Liver (tissue), 9 donors: ENCODE results near the gene HECTD2. TPM values are rescaled to one million over a fixed set of nuclear protein-coding genes. Genes with fewer than 3 reads are reported as not detected.

Experiments used
- DNase-seq: peaks from one replicate; pipeline ENCODE4 v3.0.0-alpha.2; 2017; ENCODE audit warnings: low spot score
- H3K27ac ChIP-seq, 2 donors: one replicate each; pipeline ENCODE4 v1.7.0; 2013; ENCODE audit warnings: inconsistent platforms in 2 of 2, low read length in 2 of 2, control low read depth in 1 of 2, low read depth in 1 of 2, mild to moderate bottlenecking in 1 of 2
- H3K27me3 ChIP-seq, 4 donors: one replicate each; pipeline versions ENCODE4 v1.6.1 to v1.7.0; 2013; ENCODE audit warnings: low read length in 3 of 4, inconsistent platforms in 1 of 4, mild to moderate bottlenecking in 1 of 4, moderate library complexity in 1 of 4; ENCODE audit not compliant: control insufficient read depth in 4 of 4, insufficient read depth in 4 of 4
- H3K36me3 ChIP-seq, 4 donors: one replicate each; pipeline versions ENCODE4 v1.6.1 to v1.7.0; 2013; ENCODE audit warnings: low read length in 3 of 4, mild to moderate bottlenecking in 3 of 4, low read depth in 1 of 4, moderate library complexity in 1 of 4; ENCODE audit not compliant: control insufficient read depth in 4 of 4, insufficient read depth in 3 of 4
- H3K4me1 ChIP-seq, 4 donors: one replicate each; pipeline versions ENCODE4 v1.6.1 to v1.7.0; 2013; ENCODE audit warnings: low read length in 3 of 4, mild to moderate bottlenecking in 3 of 4, moderate library complexity in 1 of 4; ENCODE audit not compliant: control insufficient read depth in 4 of 4, insufficient read depth in 4 of 4
- H3K4me3 ChIP-seq, 3 donors: one replicate each; pipeline versions ENCODE4 v1.6.1 to v1.7.0; 2013; ENCODE audit warnings: low read length in 3 of 3, control low read depth in 1 of 3, low read depth in 1 of 3, mild to moderate bottlenecking in 1 of 3
- H3K9ac ChIP-seq, 2 donors: one replicate each; pipeline ENCODE4 v1.7.0; 2013; ENCODE audit warnings: low read length in 2 of 2, mild to moderate bottlenecking in 2 of 2, moderate library complexity in 2 of 2, control low read depth in 1 of 2, low read depth in 1 of 2
- H3K9me3 ChIP-seq, 4 donors: one replicate each; pipeline versions ENCODE4 v1.6.1 to v1.7.0; 2013; ENCODE audit warnings: low read length in 3 of 4; ENCODE audit not compliant: control insufficient read depth in 4 of 4
- ATF3 ChIP-seq: IDR thresholded peaks from 2 replicates; pipeline ENCODE4 v1.6.1; 2016; ENCODE audit warnings: antibody characterized with exemption
- CTCF ChIP-seq: fragments of 150-350 bp; IDR thresholded peaks from 2 replicates; pipeline ENCODE4 v1.5.1; 2017; ENCODE audit warnings: improper control_type of control experiment, low read depth, low read length; ENCODE audit not compliant: missing input control
- EGR1 ChIP-seq, 2 donors: IDR thresholded peaks; 2 replicates each; pipeline ENCODE4 v1.6.1; 2016 to 2018; ENCODE audit warnings: antibody characterized with exemption in 2 of 2, low read depth in 2 of 2
- FOXA1 ChIP-seq: IDR thresholded peaks from 2 replicates; pipeline ENCODE4 v1.6.1; 2016; ENCODE audit warnings: antibody characterized with exemption
- FOXA2 ChIP-seq: IDR thresholded peaks from 2 replicates; pipeline ENCODE4 v1.6.1; 2016; ENCODE audit warnings: antibody characterized with exemption
- GABPA ChIP-seq, 2 donors: IDR thresholded peaks in 1 of 2; conservative IDR thresholded peaks in 1 of 2; 2 replicates each; pipeline ENCODE4 v1.6.1; 2016; ENCODE audit warnings: antibody characterized with exemption in 2 of 2, mild to moderate bottlenecking in 1 of 2, moderate library complexity in 1 of 2
- HNF4A ChIP-seq, 2 donors: conservative IDR thresholded peaks; 2 replicates each; pipeline ENCODE4 v1.6.1; 2016; ENCODE audit warnings: antibody characterized with exemption in 2 of 2, mild to moderate bottlenecking in 2 of 2
- HNF4G ChIP-seq: IDR thresholded peaks from 2 replicates; pipeline ENCODE4 v1.6.1; 2016; ENCODE audit warnings: antibody characterized with exemption
- JUND ChIP-seq, 2 donors: IDR thresholded peaks; 2 replicates each; pipeline ENCODE4 v1.6.1; 2016; ENCODE audit warnings: antibody characterized with exemption in 2 of 2
- NR2F2 ChIP-seq: IDR thresholded peaks from 2 replicates; pipeline ENCODE4 v1.6.1; 2016; ENCODE audit warnings: antibody characterized with exemption
- RAD21 ChIP-seq, 2 donors: IDR thresholded peaks; 2 replicates each; pipeline ENCODE4 v1.6.1; 2016; ENCODE audit warnings: antibody characterized with exemption in 2 of 2, mild to moderate bottlenecking in 2 of 2
- RXRA ChIP-seq, 2 donors: IDR thresholded peaks; 2 replicates each; pipeline ENCODE4 v1.6.1; 2017 to 2018; ENCODE audit warnings: antibody characterized with exemption in 2 of 2, mild to moderate bottlenecking in 1 of 2
- SP1 ChIP-seq: IDR thresholded peaks from 2 replicates; pipeline ENCODE4 v1.6.1; 2018; ENCODE audit warnings: antibody characterized with exemption, mild to moderate bottlenecking
- TAF1 ChIP-seq: conservative IDR thresholded peaks from 2 replicates; pipeline ENCODE4 v1.6.1; 2016; ENCODE audit warnings: antibody characterized with exemption, mild to moderate bottlenecking
- YY1 ChIP-seq: IDR thresholded peaks from 2 replicates; pipeline ENCODE4 v1.6.1; 2016; ENCODE audit warnings: antibody characterized with exemption, mild to moderate bottlenecking
- ZBTB33 ChIP-seq: IDR thresholded peaks from 2 replicates; pipeline ENCODE4 v1.6.1; 2016; ENCODE audit warnings: antibody characterized with exemption
- WGBS: extraction: QIAGEN DNeasy Blood & Tissue Kit; methylation state at CpG from one replicate; pipeline ENCODE4 v1.1.7; 2013; 5-methylcytosine and 5-hydroxymethylcytosine counted together
- polyA plus RNA-seq, 2 donors: library from polyadenylated mRNA; stranded (reverse) in 1 of 2; unstranded in 1 of 2; fragments of 200-250 nt in 1 of 2; fragments of >200 nt in 1 of 2; fragmentation: Nextera tagmentation in 1 of 2; extraction: Ambion mirVana in 1 of 2; gene quantifications; one replicate each; pipeline versions ENCODE4 v1.2.1 to v1.2.3, GENCODE V29; 2013 to 2015
- total RNA-seq, 2 donors: library from RNA; depleted of rRNA; stranded (reverse); fragments of >200 nt; gene quantifications; one replicate each; pipeline ENCODE4 v1.2.3, GENCODE V29; 2014
- TF ChIP-seq, protein P1 (sequence below): IDR thresholded peaks from 2 replicates; pipeline ENCODE4 v1.6.1; 2016; ENCODE audit warnings: antibody characterized with exemption, mild to moderate bottlenecking
- TF ChIP-seq, protein P2 (sequence below): IDR thresholded peaks from 2 replicates; pipeline ENCODE4 v1.6.1; 2016; ENCODE audit warnings: antibody characterized with exemption
- donor health status: healthy.
- donor health status: healthy.
- donor health status: healthy.
- donor health status: healthy.
- donor health status: healthy.

HECTD2 gene
- total and polyA plus RNA-seq, 4 donors = 1.0 to 5.0 (median 3.2) TPM

DNA sequence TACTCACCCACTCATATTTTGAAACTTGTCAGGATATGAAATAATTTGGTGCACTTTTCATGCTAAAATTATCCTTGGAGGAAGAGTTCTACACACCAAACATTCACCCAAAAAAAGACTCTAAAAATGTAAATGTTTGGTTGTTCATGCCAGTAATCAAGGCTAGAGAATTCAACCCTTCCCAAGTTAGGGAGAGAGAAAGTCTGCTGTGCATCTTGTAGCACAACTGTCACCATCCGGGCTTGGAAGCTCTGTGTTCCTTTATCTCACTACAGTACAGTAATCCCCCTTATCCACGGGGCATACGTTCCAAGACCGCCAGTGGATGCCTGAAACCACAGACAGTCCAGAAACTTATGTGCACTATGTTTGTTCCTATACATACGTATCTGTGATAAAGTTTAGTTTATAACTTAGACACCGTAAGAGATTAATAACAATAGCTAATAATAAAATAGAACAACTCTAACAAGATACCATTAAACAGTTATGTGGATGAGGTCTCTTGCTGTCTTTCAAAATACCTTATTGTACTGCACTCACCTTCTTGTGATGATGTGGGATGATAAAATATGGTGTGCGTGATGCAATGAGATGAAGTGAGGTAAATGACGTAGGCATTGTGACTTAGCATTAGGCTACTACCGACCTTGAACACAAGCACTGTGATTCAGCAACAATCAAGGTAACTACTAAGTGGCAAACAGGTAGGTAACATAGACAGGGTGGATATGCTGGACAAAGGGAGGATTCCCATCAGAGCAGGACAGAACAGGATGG, 24.6 kb upstream of the HECTD2 start:
- no peaks in the 10 kb centered on the region for H3K9me3 ChIP-seq
- H3K27ac ChIP-seq = no peak overlapping the region
- DNase-seq = no peak
- H3K4me3 ChIP-seq = no peak overlapping the region
- H3K4me1 ChIP-seq = peaks cover 0 to 3% (median 0%) of the 10 kb centered on the region in 4 donors
- H3K27me3 ChIP-seq = no peaks in the 10 kb centered on the region
- H3K9ac ChIP-seq = no peak overlapping the region
- TF ChIP-seq FOXA1 (no peak), RXRA (IDR thresholded peaks at IDR 0.05) (no peak), JUND (IDR thresholded peaks at IDR 0.05) (no peak), HNF4G (no peak), YY1 (no peak), HNF4A (conservative IDR thresholded peaks at IDR 0.05) (no peak), NR2F2 (no peak), SP1 (no peak), TAF1 (no peak), FOXA2 (no peak), ATF3 (no peak), CTCF (no peak), GABPA (IDR thresholded peaks at IDR 0.05 in 1 of 2, conservative IDR thresholded peaks at IDR 0.05 in 1 of 2) (no peak), RAD21 (IDR thresholded peaks at IDR 0.05) (no peak), ZBTB33 (no peak), EGR1 (IDR thresholded peaks at IDR 0.05; ENCODE audit: low read depth in 2 of 2) (no peak)
- TF ChIP-seq, protein P1, sequence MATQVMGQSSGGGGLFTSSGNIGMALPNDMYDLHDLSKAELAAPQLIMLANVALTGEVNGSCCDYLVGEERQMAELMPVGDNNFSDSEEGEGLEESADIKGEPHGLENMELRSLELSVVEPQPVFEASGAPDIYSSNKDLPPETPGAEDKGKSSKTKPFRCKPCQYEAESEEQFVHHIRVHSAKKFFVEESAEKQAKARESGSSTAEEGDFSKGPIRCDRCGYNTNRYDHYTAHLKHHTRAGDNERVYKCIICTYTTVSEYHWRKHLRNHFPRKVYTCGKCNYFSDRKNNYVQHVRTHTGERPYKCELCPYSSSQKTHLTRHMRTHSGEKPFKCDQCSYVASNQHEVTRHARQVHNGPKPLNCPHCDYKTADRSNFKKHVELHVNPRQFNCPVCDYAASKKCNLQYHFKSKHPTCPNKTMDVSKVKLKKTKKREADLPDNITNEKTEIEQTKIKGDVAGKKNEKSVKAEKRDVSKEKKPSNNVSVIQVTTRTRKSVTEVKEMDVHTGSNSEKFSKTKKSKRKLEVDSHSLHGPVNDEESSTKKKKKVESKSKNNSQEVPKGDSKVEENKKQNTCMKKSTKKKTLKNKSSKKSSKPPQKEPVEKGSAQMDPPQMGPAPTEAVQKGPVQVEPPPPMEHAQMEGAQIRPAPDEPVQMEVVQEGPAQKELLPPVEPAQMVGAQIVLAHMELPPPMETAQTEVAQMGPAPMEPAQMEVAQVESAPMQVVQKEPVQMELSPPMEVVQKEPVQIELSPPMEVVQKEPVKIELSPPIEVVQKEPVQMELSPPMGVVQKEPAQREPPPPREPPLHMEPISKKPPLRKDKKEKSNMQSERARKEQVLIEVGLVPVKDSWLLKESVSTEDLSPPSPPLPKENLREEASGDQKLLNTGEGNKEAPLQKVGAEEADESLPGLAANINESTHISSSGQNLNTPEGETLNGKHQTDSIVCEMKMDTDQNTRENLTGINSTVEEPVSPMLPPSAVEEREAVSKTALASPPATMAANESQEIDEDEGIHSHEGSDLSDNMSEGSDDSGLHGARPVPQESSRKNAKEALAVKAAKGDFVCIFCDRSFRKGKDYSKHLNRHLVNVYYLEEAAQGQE = no peak
- TF ChIP-seq, protein P2, sequence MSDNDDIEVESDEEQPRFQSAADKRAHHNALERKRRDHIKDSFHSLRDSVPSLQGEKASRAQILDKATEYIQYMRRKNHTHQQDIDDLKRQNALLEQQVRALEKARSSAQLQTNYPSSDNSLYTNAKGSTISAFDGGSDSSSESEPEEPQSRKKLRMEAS = no peak
- H3K36me3 ChIP-seq = no peaks in the 10 kb centered on the region
- 81% methylated on average over 9 of the region's 9 CpGs for WGBS
